Nephron (organoid): Measurements from ENCODE around the gene CLDN18.
A peak's percentile ranks its signal among the peaks of the same experiment; 100 is the strongest.

Source experiments
- H3K27ac Mint-ChIP-seq, 3 experiments: 2 replicates each; pipeline ENCODE4 v1.8.0; 2020; ENCODE audit warnings: mixed read lengths in 3 of 3, mild to moderate bottlenecking in 2 of 3, moderate library complexity in 1 of 3
- H3K27me3 Mint-ChIP-seq: 2 replicates; pipeline ENCODE4 v1.8.0; 2021; ENCODE audit warnings: low read depth, mild to moderate bottlenecking, moderate library complexity, mixed read lengths
- H3K36me3 Mint-ChIP-seq: 2 replicates; pipeline ENCODE4 v1.8.0; 2020; ENCODE audit warnings: low read depth, mixed read lengths
- H3K4me1 Mint-ChIP-seq: 2 replicates; pipeline ENCODE4 v1.8.0; 2020; ENCODE audit warnings: mixed read lengths
- H3K4me3 Mint-ChIP-seq, 3 experiments: 2 replicates each; pipeline ENCODE4 v1.8.0; 2020; ENCODE audit warnings: mild to moderate bottlenecking in 3 of 3, mixed read lengths in 3 of 3, moderate library complexity in 2 of 3
- H3K9me3 Mint-ChIP-seq: 2 replicates; pipeline ENCODE4 v1.8.0; 2020; ENCODE audit warnings: mixed read lengths
- CTCF ChIP-seq, 3 experiments: fragments of 200-600 bp; sonication (generic); IDR thresholded peaks; one replicate each; pipeline ENCODE4 v1.5.0; 2021; ENCODE audit warnings: antibody characterized with exemption in 3 of 3; ENCODE audit not compliant: unreplicated experiment in 3 of 3

Gene CLDN18

GRCh38 chr3:138009476-138010272 is at the start of gene CLDN18:
Gene CLDN18 (plus strand): TSS chr3:138010165. CDS start chr3:138010226, 61 bp downstream.
- H3K36me3 Mint-ChIP-seq = no peaks in the 10 kb centered on the region

GRCh38 chr3:137962251-137962650 is 47.7 kb upstream of the CLDN18 start:
- Mint-ChIP-seq H3K9me3 (no peaks in the 10 kb centered on the region), H3K4me1 (no peaks in the 10 kb centered on the region), H3K36me3 (no peaks in the 10 kb centered on the region), H3K27me3 (no peaks in the 10 kb centered on the region), H3K4me3 (no peak overlapping the region), H3K27ac (no peak overlapping the region)
- TF ChIP-seq CTCF (IDR thresholded peaks at IDR 0.05; ENCODE audit: unreplicated experiment in 3 of 3) = no peak

More at GRCh38 chr3:138009476-138010272, at the start of gene CLDN18:
- Mint-ChIP-seq H3K9me3 (no peaks in the 10 kb centered on the region), H3K27me3 (no peaks in the 10 kb centered on the region), H3K27ac (no peak within 1 kb of the TSS), H3K4me3 (no peak within 1 kb of the TSS), H3K4me1 (no peaks in the 10 kb centered on the region)
- TF ChIP-seq CTCF (IDR thresholded peaks at IDR 0.05; ENCODE audit: unreplicated experiment in 3 of 3) = no peak

GRCh38 chr3:137963463-137963862 is 46.5 kb upstream of the CLDN18 start:
- Mint-ChIP-seq H3K27me3 (no peaks in the 10 kb centered on the region), H3K4me1 (no peaks in the 10 kb centered on the region), H3K4me3 (no peak overlapping the region), H3K27ac (no peak overlapping the region), H3K36me3 (no peaks in the 10 kb centered on the region), H3K9me3 (no peaks in the 10 kb centered on the region)
- TF ChIP-seq CTCF (IDR thresholded peaks at IDR 0.05; ENCODE audit: unreplicated experiment in 3 of 3) = no peak

GRCh38 chr3:137970914-137971831 is 38.8 kb upstream of the CLDN18 start:
- peak; percentile 85 to 91 (median 91) for TF ChIP-seq CTCF (IDR thresholded peaks at IDR 0.05; ENCODE audit: unreplicated experiment in 3 of 3)
- H3K36me3 Mint-ChIP-seq = no peaks in the 10 kb centered on the region
- no peak overlapping the region for H3K27ac Mint-ChIP-seq
- H3K9me3 Mint-ChIP-seq = no peaks in the 10 kb centered on the region
- no peaks in the 10 kb centered on the region for H3K4me1 Mint-ChIP-seq
- peaks cover 8% of the 10 kb centered on the region for H3K27me3 Mint-ChIP-seq
- H3K4me3 Mint-ChIP-seq = no peak overlapping the region

GRCh38 chr3:137972396-137972795 is 37.6 kb upstream of the CLDN18 start:
- no peak for TF ChIP-seq CTCF (IDR thresholded peaks at IDR 0.05; ENCODE audit: unreplicated experiment in 3 of 3)
- Mint-ChIP-seq H3K27me3 (peaks cover 11% of the 10 kb centered on the region), H3K27ac (no peak overlapping the region), H3K9me3 (no peaks in the 10 kb centered on the region), H3K4me1 (no peaks in the 10 kb centered on the region), H3K4me3 (no peak overlapping the region), H3K36me3 (no peaks in the 10 kb centered on the region)
